NCI-H1694 treated with DMSO at 0.1 percent for 48 hours (cell line): ENCODE measurements around the gene ITFG2.
A peak's percentile ranks its signal among the peaks of the same experiment; 100 is the strongest.

ENCODE experiments used
- DNase-seq: peaks from one replicate; lab custom pipeline; 2025; lab: John Stamatoyannopoulos, UW

The ITFG2 gene

DNA sequence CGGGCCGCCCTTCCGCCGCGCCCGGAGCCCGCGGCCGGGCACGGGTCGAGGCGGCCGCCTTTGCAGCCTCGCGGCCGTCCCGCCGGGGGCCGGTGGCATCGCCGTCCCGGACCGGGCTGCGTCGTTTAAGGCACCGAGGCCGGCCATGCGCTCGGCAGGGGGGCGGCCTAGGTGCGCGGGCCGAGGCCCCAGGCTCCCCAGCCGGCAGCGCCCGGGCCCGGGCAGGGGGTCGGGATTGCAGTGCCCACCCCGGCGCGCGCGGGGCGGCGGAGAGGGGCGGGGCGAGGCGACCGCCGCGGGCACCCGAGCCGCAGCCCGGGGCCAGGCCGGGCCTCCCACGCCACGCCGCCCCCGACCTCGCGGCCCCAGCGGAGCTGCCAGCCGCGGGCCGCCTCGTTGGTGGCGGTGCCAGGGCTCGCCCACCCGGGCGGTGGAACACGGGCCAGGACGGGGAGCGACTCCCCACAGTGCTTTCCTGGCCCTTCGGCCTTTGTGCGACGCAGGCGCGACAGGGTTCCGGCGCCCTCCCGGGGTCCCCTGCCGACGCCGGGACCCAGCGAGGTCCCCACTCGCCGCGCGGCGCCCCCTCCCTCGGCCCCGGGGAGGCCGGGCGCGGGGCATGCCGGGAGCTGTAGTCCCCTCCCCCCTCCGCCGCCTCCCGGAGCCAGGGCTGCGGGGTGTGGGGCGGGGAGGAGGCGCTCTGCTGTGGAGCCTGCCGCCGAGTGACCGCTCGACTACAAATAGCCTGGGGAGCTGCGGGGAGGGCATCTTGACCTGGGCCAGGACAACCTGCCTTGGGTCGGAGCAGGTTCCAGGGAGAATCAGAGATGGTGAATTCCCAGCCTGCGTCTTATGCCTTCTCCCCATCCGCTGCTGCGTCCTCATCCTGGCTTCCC lies 16.9 kb upstream of the ITFG2 start:
- peak; percentile 43 for DNase-seq

DNA sequence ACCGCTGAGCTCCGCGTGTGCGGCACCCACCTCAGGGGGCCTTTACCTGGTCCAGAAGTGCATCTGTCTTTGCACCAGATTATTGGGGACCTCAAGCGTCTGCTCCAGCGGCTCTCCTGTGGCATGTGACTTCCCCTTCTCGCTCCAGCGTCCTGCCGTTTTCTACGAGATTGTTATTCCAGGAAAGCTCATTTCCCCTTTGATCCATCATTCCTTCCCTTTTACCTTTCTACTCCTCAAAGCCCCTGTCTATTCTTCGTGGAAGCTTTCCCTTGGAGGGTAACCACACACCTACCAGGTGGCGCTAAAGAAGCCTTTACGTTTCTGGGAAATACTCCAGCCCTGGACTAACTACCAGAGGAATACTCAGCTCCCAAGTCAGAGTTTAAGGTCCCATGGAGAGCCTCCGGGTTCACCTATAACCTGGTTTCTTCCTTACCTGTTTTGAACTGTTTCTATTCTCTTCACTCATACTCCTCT lies 16.2 kb upstream of the ITFG2 start:
- no peak for DNase-seq

DNA sequence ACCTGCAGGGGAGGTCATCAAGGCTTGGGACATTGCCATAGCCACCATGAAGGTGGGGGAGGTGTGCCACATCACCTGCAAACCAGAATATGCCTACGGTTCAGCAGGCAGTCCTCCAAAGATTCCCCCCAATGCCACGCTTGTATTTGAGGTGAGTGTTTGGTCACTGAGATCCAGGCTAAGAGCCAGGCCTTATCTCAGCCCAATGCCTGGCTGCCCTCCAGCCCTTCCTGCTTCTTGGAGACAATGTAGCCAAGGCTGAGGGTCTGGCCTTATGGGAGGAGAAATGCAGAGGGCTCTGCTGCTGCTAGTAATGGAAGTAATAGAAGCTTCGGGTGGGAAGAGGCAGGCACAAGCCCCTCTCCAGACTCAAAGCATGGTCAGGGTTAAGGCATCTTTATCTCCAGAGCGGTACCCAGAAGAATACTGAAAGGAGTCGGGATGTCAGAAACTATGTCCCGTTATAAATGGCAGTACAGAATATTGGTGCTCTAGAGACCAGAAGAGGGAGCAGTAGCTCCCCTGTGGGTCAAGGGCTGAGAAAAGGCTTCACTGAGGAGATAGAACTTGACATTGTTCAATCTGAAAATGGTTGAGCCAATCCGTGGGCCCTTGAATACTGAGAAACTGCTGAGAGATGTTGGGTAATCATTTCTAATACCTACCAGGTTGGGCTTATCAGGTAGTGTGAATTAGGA lies 14.6 kb upstream of the ITFG2 start:
- no peak for DNase-seq

DNA sequence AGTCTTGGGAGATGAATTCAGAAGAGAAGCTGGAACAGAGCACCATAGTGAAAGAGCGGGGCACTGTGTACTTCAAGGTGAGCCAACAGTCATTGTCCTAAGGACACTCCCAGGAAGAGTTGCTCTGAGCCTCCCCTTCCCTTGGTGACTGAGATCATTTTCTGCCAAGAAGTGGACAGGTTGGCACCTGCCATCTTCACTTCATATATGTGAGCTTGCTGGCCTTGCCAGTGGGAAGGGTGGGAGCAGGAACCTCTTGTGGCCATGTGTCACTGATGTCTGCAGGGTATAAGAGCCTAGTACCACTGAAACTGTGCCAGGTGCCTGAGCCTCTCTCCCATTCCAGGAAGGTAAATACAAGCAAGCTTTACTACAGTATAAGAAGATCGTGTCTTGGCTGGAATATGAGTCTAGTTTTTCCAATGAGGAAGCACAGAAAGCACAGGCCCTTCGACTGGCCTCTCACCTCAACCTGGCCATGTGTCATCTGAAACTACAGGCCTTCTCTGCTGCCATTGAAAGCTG lies 12.4 kb upstream of the ITFG2 start:
- DNase-seq: no peak

GRCh38 chr12:2801044-2801783 lies 11.3 kb upstream of the ITFG2 start:
- no peak for DNase-seq

DNA sequence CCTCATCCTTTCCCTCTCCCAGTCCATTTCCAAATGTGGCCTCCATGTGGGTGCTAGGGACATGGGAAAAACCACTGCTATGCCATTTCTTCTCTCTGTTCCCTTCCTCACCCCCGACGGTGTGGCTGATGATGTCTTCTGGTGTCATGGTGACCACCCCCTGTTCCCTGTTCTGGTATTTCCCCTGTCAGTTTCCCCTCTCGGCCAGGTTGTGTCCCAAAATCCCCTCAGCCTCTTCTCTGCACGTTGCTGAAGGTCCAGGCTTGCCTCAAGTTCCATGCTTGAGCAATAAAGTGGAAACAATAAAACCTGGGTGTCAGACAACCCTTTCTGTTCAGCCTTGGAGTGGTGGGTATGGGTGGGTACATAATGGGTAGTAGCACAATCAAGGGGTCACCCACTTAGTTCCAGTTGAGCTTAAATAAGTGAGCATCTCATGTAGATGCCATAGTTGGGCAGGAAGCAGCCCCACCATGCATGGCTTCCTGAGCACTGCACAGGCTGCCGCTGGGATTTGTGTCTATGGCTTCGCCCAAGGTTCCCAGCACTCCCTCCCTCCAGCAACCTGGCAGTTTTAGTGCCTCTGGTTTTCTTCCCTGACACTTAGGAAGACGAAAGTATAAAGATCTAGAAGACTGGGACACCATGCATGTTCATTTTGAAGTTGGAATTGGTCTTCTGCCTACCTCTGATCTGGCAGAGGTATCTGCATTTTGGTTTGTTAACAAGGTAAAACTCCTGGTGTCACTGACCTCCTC lies 8.7 kb upstream of the ITFG2 start:
- DNase-seq: no peak

DNA sequence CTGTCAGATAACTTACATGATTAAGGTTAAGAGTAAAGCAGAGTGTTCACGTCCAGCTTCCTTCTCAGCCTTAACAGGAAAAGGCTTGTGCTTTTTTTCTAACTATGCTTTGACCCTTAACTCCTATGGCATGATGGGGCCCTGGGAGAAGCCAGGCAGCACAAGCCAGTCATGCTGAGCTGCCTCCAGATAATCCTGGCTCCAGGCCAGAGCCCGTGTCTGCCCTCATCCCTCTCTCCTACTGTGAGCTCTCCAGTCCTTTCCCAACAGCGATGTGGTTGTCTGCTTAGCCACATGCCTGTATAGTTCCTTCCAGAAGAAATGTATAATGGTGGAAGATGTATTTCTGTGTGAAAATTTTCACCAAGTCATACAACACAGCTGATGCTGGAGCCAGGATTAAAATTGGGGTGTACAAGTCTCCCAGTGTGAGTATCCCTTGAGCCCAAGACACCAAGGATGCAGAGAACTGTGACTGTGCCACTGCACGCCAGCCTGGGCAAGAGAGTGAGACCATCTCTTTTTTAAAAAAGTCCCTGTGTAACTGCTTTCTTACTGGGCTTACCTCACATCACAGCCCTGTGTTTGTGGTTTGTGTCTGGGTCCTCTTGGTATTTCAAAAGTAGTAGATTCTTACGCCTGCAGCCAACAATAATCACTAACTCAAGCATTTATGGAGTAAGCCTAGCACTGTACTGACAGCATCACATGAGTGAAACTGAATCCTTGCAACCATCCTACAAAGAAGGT lies 7.9 kb upstream of the ITFG2 start:
- DNase-seq: no peak

- DNase-seq: no peak
These were observed 7.3 kb upstream of the ITFG2 start for GRCh38 chr12:2805143-2805520.

DNA sequence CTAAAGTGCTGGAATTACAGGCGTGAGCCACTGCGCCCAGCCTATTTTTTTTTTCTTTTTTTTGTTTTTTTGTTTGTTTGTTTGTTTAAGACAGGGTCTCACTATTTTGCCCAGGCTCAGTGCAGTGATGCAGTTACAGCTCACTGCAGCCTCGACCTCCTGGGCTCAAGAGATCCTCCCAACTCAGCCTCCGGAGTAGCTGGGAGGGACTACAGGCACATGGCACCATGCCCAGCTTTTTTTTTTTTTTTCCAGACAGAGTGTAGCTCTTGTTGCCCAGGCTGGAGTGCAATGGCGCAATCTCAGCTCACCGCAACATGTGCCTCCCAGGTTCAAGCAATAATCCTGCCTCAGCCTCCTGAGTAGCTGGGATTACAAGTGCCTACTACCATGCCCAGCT lies 5.8 kb upstream of the ITFG2 start:
- DNase-seq: no peak

- DNase-seq: no peak
These were observed 667 bp upstream of the ITFG2 start for GRCh38 chr12:2811801-2812200.

GRCh38 chr12:2813214-2814185 lies 1.0 kb downstream of the ITFG2 start:
- peak; percentile 72 for DNase-seq

DNA sequence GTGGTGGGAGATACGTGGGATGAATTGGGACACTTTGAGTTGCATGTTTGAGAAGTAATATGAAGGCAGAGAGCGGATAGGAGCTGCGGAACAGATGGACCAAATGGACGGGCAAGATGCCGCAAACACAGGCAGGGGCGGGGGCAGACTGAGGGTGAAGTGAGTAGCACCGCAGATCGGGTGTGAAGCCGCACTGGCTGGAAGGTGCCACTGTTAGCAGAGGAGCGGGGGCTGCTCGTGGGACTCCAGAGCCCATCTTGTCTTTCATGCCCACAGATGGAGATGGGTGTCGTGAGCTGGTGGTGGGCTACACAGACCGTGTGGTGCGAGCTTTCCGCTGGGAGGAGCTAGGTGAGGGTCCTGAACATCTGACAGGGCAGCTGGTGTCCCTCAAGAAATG lies 7.3 kb downstream of the ITFG2 start:
- no peak for DNase-seq

DNA sequence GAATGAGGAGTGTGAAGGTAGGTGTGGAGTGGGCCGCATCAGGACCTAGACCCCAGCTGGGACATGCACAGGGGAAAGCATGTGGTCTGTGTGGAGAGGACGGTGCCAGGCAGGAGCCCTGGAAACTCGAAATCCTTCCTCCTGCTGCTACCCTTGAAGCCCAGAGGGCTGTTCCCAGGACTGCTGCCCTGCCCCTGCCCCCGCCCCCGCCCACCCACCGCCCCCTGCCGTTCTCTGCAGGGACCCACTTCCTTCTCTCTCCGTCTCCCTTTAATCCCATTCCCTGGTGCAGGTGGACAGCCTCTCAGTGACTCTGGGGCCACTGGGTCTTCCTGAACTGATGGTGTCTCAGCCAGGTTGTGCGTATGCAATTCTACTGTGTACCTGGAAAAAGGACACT lies 8.0 kb downstream of the ITFG2 start:
- no peak for DNase-seq

GRCh38 chr12:2823483-2823882 lies 11.0 kb downstream of the ITFG2 start:
- no peak for DNase-seq

- no peak for DNase-seq
These were observed 12.1 kb downstream of the ITFG2 start for GRCh38 chr12:2824541-2824940.

- no peak for DNase-seq
These were observed 12.7 kb downstream of the ITFG2 start for GRCh38 chr12:2825132-2825531.

DNA sequence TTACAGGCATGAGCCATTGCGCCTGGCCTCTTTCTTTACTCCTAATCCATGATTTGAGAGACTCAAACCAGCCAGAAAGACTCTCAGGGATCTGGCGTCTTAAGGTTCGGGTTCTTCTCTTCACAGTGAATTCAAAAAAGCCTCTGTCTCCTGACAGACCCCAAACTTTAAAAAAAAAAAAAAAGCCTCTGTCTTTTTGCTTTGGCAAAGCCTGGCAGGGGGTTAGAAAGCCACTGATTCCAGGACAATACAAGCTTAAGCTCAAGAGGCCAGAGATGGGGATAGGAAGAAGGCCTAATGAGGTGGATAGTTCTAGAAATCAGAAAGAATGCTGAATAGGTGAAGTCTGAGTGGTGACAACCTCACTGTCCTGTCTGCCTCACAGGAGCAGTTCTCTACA lies 13.6 kb downstream of the ITFG2 start:
- no peak for DNase-seq

DNA sequence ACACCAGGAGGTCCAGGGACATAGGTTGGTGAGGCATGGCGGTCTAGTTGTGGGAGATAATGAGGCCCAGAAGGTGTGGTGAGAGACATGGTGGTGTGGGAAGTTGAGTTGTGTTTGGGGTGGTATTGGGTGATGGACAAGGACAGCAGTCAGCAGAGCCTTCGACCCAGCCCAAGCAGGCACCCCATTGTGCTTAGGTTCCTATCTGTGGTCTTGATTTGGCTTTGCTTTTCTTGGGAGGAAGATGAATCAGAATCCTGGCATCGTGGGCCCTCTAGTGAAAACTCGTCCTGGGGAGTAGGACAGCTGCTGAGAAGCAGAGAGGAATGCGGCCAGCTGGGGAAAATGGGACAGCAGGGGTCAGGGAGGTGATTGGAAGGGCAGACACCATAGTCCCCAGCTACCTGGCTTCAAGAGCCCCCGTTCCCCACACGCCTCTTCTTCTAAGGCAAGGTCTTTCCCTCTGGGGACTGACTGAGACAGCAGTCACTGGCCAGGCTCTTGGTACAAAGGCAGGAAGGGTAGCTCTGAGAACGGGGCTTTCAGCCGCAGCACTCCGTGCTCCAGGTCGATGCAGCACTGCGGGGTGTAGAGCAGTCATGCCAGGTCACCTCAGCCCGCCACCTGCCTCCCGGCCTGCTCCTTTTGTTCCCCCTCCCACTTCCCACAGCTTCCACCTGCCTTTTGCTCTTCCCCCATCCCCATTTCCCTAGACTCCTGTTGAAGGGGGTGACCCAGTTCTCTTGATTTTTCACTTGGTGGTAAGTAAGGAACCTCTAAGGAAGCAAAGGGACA lies 14.4 kb downstream of the ITFG2 start:
- DNase-seq: no peak

- DNase-seq: no peak
These were observed 16.8 kb downstream of the ITFG2 start for GRCh38 chr12:2829275-2829674.
